ENCODE measurements around the gene STX17. TPM values are rescaled to one million over a fixed set of nuclear protein-coding genes. Genes with fewer than 3 reads are reported as not detected.
A peak's percentile ranks its signal among the peaks of the same experiment; 100 is the strongest.

Gene STX17
- total and polyA plus RNA-seq, 2 donors (not counting 3 experiments of a cell fraction or from before 2014, with no cell fraction given) = 5.3 to 17.6 TPM

GRCh38 chr9:99966716-99967115, 60.3 kb downstream of the STX17 start:
- Histone ChIP-seq H3K36me3 (ENCODE audit: control insufficient read depth in 2 of 2, extremely low read depth in 1 of 2, insufficient read depth in 2 of 2, low read length in 2 of 2) (no peaks in the 10 kb centered on the region), H3K4me3 (replicated peaks in 1 of 3; ENCODE audit: insufficient read depth in 1 of 3, low read depth in 1 of 3, low read length in 3 of 3) (no peak overlapping the region), H3K9ac (replicated peaks; ENCODE audit: extremely low read depth, insufficient read depth, low read length) (no peak overlapping the region), H3K27me3 (ENCODE audit: control insufficient read depth in 2 of 2, insufficient read depth in 2 of 2, low read length in 2 of 2) (no peaks in the 10 kb centered on the region), H3K4me1 (ENCODE audit: control insufficient read depth, extremely low read depth, insufficient read depth, low read length) (peaks cover 6% of the 10 kb centered on the region), H3K27ac (ENCODE audit: insufficient read depth, low read depth, low read length) (no peak overlapping the region), H3K9me3 (replicated peaks; ENCODE audit: control insufficient read depth, insufficient read depth, low read length) (no peaks in the 10 kb centered on the region), H2AFZ (ENCODE audit: low read depth, low read length) (no peak overlapping the region), H4K20me1 (replicated peaks; ENCODE audit: control insufficient read depth, extremely low read depth, insufficient read depth, low read length) (no peaks in the 10 kb centered on the region), H3K9me1 (replicated peaks; ENCODE audit: control insufficient read depth, extremely low read depth, insufficient read depth, low read length) (no peaks in the 10 kb centered on the region), H3K4me2 (ENCODE audit: insufficient read depth, low read length) (no peak overlapping the region), H3K79me2 (ENCODE audit: control insufficient read depth, insufficient read depth, low read length) (no peaks in the 10 kb centered on the region)
- no TSS peak for BruUV-seq (replicated peaks)
- FAIRE-seq (peak; percentile 4), DNase-seq (ENCODE audit: low read depth, low spot score) (peak; percentile 52)
- intact Hi-C loops (cut with micrococcal nuclease) = no loop called here
- CTCF ChIA-PET = no interaction called here
- no peak for TF ChIP-seq MYC (IDR thresholded peaks at IDR 0.05; ENCODE audit: low read depth, low read length)
- TF ChIP-seq JUN (IDR thresholded peaks at IDR 0.05; ENCODE audit: borderline replicate concordance, insufficient read depth, insufficient read length, low read depth) = peak; percentile 59
- no peak for TF ChIP-seq EZH2 (IDR thresholded peaks at IDR 0.05; ENCODE audit: borderline replicate concordance, low read depth, low read length, severe bottlenecking)
- peak; percentile 6 for TF ChIP-seq FOS (IDR thresholded peaks at IDR 0.05; ENCODE audit: borderline replicate concordance, insufficient read depth, low read length)
- TF ChIP-seq POLR2AphosphoS5 (IDR thresholded peaks at IDR 0.05; ENCODE audit: insufficient read depth, low read depth, low read length) = no peak
- TF ChIP-seq MAX (IDR thresholded peaks at IDR 0.05; ENCODE audit: insufficient read depth, insufficient read length) = no peak
- dilution Hi-C loops (cut with MboI; ENCODE audit: extremely low pct_ligation_motif_present, low sequenced_read_pairs) = no loop called here
- POLR2A ChIA-PET = no interaction called here

- H3K4me3 ChIP-seq (replicated peaks in 1 of 3; ENCODE audit: insufficient read depth in 1 of 3, low read depth in 1 of 3, low read length in 3 of 3) = no peak overlapping the region
- FAIRE-seq (no peak), DNase-seq (ENCODE audit: low read depth, low spot score) (no peak)
- no peak overlapping the region for H3K4me2 ChIP-seq (ENCODE audit: insufficient read depth, low read length)
- no peaks in the 10 kb centered on the region for H3K9me1 ChIP-seq (replicated peaks; ENCODE audit: control insufficient read depth, extremely low read depth, insufficient read depth, low read length)
- H3K9me3 ChIP-seq (replicated peaks; ENCODE audit: control insufficient read depth, insufficient read depth, low read length) = no peaks in the 10 kb centered on the region
- BruUV-seq (replicated peaks) = no TSS peak
- no peaks in the 10 kb centered on the region for H3K27me3 ChIP-seq (ENCODE audit: control insufficient read depth in 2 of 2, insufficient read depth in 2 of 2, low read length in 2 of 2)
- dilution Hi-C loops (cut with MboI; ENCODE audit: extremely low pct_ligation_motif_present, low sequenced_read_pairs) (no loop called here), intact Hi-C loops (cut with micrococcal nuclease) (no loop called here)
- no peaks in the 10 kb centered on the region for H3K36me3 ChIP-seq (ENCODE audit: control insufficient read depth in 2 of 2, extremely low read depth in 1 of 2, insufficient read depth in 2 of 2, low read length in 2 of 2)
- peaks cover 6% of the 10 kb centered on the region for H3K4me1 ChIP-seq (ENCODE audit: control insufficient read depth, extremely low read depth, insufficient read depth, low read length)
- no peaks in the 10 kb centered on the region for H3K79me2 ChIP-seq (ENCODE audit: control insufficient read depth, insufficient read depth, low read length)
- ChIA-PET CTCF (interaction anchor here (1.0 to 1.3 kb wide), 2 partner anchors 20 to 44 kb away, joined by 3 read pairs; no protein-coding TSS in a partner anchor), POLR2A (no interaction called here)
- H3K27ac ChIP-seq (ENCODE audit: insufficient read depth, low read depth, low read length) = no peak overlapping the region
- H3K9ac ChIP-seq (replicated peaks; ENCODE audit: extremely low read depth, insufficient read depth, low read length) = no peak overlapping the region
- TF ChIP-seq POLR2AphosphoS5 (IDR thresholded peaks at IDR 0.05; ENCODE audit: insufficient read depth, low read depth, low read length) (no peak), GATA2 (IDR thresholded peaks at IDR 0.05; ENCODE audit: insufficient read depth, insufficient read length, low read depth, low read length) (no peak), JUN (IDR thresholded peaks at IDR 0.05; ENCODE audit: borderline replicate concordance, insufficient read depth, insufficient read length, low read depth) (no peak), MYC (IDR thresholded peaks at IDR 0.05; ENCODE audit: low read depth, low read length) (no peak), EZH2 (IDR thresholded peaks at IDR 0.05; ENCODE audit: borderline replicate concordance, low read depth, low read length, severe bottlenecking) (no peak), CTCF (IDR thresholded peaks at IDR 0.05; ENCODE audit: extremely low read depth in 1 of 2, insufficient read depth in 1 of 2, low read depth in 1 of 2, low read length in 2 of 2) (no peak), POLR2A (IDR thresholded peaks at IDR 0.05; ENCODE audit: low read depth, low read length) (no peak), FOS (IDR thresholded peaks at IDR 0.05; ENCODE audit: borderline replicate concordance, insufficient read depth, low read length) (no peak), MAX (IDR thresholded peaks at IDR 0.05; ENCODE audit: insufficient read depth, insufficient read length) (no peak)
- no peaks in the 10 kb centered on the region for H4K20me1 ChIP-seq (replicated peaks; ENCODE audit: control insufficient read depth, extremely low read depth, insufficient read depth, low read length)
- H2AFZ ChIP-seq (ENCODE audit: low read depth, low read length) = no peak overlapping the region
These were observed 61.0 kb downstream of the STX17 start for GRCh38 chr9:99967457-99967856.
